HG03378 (cell line): ENCODE results near the gene LSP1.
"Not testable (repeated sequence)": the region's sequence is repeated elsewhere in the genome, so short reads cannot be mapped to it uniquely, and the experiment has no call there.

Experiments used
- ATAC-seq: cut with Tn5 transposase; IDR thresholded peaks from one replicate; pipeline ENCODE4 v1.9.1; 2021; ENCODE audit warnings: mild to moderate bottlenecking, moderate library complexity; ENCODE audit not compliant: unreplicated experiment

Gene LSP1

DNA sequence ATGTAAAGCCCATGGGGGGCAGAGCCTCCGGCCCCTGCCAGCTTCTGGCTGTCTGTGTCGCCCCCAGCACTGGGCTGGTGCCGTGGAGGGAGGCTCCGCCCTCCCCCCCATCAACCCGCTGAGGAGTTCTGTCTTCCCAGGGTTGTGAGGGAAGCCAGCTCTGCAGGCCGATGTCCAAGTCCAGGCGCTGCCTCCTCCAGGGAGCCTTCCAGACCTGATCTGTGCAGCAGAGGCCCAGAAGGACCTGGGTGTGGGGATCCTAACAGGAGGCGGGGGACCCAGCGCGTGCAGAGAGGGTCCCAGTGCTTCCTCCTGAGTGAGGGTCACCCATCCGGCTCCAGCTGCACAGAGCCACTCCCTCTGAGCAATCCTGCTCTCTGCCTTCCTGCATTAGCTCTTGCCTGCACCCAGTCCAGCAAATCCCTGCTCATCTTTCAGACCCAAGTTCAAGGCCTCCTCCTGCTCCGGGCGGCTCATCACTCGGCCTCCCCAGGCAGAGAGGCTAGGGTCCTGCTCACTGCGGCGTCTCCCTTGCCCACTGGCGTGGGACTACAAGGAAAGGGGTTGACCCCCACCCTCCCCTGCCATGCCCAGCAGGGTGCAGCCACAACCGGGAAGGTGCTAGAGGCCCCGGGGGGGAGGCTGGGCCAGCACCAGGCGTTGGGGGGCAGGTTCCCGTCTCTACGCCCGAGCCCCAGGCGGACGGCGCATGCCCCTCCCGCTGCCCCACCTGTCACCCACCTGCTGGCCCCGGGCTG is 22.4 kb downstream of the LSP1 start:
- no peak for ATAC-seq

DNA sequence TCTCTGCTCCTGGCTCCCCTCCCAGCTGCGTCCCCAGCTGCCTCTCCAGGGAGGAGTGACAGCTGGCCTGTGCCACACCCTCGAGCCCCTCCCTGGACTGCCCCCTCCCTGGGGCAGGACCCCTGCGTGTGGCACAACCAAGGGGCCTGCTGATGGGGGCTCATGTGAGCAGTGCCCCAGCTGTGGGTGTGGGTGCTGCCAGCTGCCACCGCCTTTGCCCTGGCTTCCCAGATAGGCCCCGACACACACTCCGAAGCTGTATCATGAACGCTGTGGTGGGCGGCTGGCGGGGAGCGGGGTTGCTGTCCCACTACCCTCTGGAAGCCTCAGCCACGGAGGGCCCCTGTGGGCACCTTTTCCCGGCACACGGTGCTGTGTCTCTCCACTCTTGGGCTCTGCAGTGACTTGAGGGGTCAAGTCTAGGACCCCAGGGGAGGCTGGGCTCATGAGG is 23.0 kb downstream of the LSP1 start:
- ATAC-seq: not testable (repeated sequence)

DNA sequence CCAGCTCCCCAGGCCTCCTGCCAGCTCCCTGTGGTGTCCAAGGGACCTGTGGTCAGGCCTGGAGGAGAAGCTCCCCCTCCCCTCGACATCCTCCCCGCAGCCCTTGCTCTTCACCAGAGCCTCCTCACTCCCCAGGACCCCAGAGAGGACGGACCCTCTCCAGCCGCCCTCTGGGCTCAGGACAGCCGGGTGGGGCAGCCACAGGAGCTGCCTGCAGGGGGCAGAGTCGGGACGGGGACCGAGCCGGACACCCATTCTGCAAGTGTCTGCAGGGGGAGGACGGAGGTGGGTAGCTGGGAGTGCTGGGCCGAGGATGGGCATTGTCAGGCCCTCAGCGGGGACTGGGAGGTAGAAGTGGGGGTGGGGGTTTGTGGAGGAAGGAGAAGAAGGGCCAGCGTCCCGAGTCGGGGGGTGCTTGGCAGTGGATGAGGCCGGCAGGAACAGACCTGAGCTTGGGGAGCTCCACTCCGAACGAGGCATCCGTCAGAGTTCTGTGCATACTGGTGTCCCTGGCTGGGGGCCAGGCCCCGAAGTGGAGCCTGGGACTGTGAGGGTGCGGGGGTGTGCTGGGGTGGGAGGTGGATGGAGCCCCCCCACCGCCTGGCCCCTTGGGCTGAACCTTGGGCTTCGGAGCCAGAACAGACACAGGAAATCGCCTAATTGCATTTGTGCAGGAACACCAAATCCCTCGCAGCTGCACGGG is 23.6 kb downstream of the LSP1 start:
- ATAC-seq: no peak

DNA sequence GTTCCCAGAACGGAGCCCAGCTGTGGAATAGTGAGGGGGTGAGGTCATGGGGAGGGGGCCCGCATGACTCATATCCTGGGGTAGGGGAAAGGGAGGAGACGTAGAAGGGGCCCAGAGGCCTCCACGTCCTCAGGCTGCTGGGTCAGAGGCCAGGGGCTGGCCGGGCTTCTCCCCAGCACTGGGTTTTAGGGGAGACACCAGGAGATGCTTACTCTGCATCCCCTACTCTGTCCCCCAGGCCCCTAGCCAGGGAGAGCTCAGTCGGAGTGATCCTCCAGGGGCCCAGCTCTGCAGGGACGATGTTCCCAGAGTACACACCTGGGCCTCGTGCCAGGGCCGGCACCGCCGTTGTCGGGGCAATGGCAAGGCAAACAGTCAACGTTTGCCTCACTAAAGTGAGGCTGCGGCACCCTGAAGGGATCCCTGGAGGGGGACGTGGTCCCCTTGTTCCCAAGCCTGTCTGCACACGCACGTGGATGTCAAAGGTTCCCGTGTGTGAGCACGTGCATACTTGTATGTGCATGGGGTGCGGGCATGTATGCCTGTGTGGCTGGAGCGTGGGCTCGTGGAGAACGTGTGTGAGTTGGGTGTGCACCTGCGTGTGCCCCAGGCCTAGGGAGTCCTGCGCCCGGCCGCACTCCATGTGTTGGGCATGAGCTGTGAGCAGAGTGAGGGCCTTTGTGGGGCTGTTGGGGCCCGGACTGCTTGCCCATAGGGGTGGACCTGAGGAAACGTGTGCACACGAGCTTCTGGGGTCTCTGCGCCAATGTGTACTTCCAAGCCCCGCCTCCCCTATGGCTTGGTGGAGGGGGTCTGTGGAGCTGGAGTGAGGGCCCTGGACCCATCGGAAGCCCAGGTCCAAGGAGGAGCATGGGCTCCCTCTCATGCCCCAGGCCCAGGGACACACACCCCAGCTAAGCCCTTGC is 24.6 kb downstream of the LSP1 start:
- no peak for ATAC-seq

DNA sequence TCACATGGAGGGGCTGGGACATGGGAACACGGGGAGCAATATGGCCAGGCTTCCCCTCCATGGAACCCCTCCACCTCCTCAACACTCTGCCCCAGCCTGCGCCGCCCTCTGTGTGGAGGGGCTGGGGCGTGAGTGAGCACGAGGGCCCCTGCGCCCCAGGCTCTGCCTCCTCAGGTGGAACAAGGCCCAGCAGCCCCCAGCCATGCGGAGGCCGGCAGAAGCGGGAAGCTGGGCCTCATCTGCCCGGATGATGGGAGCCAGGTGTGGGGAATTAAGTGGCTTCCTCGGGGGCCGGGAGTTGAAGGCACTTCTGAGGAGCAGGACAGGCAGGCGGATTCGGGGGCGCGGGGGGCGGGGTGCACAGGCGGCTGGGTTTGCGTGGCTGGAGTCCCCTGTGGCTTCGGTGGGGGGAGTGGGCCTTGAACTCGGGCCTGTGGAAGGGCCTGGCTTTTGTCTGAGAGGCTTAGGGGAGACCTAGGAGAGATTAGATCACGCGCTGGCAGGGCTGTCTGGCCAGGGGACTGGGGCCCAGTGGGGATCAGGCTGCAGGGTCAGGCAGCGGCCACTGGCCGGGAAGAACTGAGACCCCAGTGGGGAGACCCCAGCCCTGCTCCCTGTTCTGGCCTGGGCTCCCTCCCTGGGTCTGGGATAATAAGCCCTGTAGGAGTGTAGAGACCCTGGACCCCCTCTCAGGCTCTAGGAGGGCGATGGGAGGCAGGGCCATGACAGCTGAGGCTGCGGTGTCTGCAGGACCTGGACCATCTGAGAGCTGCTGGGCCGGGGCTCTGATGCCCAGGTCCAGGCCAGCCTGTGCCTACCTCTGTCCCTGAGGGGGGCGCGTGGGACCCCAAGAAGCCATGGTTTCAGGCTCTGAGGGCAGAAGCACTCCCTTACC is 25.5 kb downstream of the LSP1 start:
- no peak for ATAC-seq

DNA sequence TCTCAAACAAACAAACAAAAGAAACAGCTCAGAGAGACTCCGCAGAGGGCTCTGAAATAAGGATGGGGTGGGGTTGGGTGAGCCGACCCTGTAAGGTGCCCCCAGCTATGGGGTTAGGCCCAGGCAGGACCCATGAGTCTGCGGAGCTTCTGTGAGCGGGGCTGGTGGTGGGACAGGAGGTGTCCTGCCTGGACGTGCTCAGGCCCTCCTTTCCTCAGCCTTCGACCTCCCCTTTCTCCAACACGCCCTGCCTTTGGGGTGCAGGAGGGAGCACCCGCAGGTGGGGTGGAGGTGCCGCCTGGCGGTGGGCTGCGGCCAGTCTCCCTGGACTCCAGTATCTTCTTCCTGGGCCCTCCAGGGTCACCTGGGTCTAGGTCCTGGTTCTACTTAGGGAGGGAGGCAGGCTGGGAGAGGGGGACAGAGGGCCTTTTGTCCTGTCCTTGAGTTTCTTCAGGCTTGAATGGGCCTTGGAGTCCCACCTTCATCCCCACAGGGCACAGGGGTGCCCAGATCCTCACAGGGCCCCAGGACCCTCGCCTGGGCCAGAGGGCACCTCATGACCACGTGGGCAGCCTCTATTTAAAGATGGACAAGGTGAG is 26.6 kb downstream of the LSP1 start:
- ATAC-seq: no peak

DNA sequence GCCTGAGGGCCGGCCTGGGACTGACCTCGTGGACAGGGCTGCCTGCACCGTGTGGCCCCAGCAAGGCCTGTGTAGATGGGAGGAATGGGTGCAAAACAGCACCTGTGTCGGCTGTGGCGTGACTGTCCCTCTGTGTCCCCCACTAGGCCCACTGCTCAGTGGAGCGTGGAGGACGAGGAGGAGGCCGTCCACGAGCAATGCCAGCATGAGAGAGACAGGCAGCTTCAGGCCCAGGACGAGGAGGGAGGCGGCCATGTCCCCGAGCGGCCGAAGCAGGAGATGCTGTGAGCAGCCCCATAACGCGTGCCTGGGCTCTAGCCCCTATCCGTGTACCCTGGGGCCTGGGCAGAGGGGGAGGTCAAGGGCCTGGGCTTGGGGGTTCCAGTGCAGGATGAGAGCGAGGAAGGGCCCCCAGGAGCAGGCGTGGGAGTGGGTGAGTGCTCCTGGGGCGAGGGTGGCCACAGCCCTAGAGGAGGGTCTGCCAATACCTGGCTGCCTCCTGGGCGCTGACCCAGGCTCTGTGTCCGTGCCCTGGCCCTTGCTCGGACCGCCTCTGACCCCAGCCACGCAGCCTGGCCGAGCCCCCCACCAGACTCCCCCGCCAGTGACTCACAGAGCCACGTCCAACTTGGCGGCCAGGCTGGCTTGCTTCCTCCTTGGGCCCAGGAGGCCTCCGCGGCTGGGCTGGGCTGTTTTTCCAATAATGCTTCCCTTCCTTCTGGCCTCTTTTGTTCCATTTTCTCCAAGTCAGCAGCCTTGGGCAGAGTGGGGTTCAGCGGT is 27.2 kb downstream of the LSP1 start:
- no peak for ATAC-seq

DNA sequence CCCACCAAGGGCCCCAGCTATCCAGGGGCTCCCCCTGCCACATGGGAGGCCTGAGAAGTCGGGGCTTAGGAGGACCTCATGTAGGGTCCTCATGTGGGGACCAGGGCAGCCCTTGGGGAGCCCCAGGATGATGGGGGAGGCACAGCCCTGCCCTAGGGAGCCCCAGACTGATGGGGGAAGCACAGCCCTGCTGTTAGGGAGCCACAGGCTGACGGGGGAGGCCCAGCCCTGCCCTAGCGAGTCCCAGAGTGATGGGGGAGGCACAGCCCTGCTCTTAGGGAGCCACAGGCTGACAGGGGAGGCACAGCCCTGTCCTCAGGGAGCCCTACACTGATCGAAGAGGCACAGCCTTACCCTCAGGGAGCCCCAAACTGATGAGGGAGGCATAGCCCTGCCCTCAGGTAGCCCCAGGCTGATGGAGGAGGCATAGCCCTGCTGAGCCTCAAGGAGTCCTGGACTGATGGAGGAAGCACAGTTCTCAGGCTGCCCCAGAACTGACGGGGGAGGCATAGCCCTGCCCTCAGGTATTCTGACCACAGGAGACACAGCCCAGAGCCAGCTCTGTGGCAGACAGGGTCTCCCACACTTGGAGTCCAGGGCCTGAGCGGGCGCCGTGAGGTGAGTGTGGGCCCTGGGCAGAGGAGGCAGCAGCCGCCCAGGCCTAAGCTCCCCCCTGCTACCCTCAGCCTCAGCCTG is 28.0 kb downstream of the LSP1 start:
- ATAC-seq: no peak

DNA sequence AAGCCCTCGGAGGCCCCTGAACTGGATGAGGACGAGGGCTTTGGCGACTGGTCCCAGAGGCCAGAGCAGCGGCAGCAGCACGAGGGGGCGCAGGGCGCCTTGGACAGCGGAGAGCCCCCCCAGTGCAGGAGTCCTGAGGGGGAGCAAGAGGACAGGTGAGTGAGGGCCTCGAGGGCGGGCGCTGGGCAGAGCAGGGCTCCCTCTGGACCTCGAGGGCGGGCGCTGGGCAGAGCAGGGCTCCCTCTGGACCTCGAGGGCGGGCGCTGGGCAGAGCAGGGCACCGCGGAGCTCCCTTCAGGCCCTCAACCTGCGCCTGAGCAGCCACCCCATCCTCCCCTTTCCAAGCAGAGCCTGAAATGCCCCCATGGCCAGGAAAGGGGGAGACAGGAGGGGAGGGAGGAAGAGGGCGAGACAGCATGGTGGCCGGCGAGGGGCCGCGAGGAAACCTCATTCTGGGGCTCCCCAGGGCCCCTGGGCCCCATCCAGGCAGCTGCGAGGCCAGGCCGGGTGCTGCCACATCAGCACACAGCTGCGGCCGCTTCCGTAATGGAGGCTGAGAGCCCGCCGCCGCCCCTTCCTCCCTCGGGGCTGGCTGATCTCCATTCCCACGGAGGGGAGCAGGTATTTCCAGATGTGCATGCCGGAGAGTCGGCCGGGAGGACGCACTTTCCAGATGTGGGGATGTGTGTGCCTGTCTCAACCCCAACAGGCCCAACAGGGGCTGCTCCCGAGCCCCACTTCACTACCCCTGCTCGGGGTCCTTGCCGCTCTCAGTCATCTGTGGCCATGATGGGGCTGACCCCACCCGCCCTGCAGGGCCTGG is 28.8 kb downstream of the LSP1 start:
- ATAC-seq: no peak

DNA sequence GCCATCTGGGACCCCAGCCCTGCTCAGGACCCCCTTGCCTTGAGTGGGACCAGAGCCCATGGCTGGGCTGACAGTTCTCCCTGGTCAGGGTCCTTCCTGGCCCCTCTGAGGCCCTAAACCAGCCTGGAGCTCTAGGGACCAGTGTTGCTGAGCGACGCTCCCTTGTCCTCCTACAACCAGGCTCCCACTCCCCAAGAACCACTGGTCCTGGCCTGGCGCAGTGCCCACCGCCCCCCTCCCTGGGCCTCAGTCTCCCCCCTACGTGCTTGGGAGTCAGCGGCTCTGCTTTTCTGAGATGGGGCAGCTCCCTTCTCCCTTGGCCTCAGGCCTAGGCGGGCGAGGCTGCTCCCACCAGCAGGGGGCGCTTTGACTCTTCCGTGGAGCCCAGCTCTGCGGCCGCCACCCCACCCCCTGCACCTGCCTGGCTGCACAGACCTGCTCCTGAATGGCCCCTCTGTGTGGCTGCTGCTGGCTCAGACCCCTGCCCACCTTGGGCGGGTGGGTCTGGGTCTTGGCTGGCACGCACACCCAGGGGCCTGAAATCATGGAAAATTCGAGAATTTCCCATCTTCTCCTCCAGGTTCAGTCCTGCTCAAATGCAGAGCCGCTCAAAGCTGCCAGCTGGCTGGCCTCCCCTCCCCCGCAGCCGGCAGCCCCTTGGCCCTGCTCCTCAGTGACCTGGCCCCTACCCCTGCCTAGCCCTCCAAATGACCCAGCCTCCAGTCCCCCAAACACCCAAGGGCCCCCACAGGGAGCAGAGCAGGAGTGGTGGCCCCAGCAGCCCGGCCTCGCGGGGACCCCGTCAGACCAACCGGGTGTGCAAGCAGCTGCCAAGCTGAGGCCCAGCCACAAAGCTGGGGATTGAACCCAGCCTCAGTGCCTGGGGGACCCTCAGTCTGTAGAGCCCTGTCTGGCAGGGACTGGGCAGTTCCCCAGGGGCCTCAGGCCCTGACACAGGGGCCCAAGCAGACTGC is 29.7 kb downstream of the LSP1 start:
- ATAC-seq: no peak

DNA sequence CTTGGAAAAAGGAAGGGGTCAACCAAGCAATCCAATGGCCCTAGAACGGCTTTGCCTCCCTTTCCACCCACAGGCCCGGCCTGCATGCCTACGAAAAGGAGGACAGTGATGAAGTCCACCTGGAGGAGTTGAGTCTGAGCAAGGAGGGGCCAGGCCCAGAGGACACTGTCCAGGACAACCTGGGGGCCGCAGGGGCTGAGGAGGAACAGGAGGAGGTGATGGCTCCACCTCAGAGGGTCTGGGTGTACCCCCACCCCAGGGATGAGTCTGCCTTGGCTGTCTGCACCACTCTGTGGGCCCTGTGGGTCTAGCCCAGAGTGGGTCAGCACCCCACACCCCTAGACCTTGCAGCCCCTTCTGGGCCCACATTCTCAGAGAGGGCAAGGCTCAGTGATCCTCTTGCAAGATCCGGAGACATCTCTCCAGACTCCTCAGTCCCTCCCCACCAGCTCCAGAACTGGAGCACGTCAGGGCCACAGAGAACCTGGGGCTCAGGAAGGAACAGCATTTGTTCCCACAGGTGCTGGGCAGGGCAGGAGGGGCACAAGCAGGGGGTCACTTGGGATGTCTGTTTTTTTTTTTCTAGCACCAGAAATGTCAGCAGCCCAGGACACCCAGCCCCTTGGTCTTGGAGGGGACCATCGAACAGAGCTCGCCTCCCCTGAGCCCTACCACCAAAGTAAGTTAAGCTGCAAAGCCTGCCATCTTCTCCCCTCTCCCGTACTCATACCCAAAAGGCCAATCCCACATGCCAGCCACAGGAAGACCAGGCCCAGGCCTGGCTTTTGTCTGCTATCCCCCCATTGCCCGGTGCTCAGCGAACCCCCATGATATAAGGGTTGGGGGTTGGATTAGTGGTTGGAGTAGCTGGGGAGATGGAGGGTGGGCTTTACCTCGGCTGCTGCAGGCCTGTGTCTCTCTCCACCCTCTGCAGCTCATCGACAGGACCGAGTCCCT is 30.7 kb downstream of the LSP1 start:
- ATAC-seq: no peak

DNA sequence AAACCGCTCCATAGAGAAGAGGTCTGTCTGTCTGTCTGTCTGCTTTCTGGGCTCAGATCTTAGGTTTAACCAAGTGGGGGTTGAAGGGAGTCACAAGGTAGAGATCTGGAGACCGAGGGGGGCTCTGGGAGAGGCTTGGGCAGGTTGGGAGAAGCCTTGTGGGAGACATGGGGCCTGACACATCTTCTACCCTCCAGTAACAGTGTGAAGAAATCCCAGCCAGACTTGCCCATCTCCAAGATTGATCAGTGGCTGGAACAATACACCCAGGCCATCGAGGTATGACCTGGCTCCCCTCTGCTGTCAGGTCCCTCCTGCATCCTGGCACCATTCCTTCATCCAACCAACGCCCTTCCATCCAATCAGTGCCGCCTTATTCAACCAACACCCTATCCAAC is 31.4 kb downstream of the LSP1 start:
- ATAC-seq: no peak

DNA sequence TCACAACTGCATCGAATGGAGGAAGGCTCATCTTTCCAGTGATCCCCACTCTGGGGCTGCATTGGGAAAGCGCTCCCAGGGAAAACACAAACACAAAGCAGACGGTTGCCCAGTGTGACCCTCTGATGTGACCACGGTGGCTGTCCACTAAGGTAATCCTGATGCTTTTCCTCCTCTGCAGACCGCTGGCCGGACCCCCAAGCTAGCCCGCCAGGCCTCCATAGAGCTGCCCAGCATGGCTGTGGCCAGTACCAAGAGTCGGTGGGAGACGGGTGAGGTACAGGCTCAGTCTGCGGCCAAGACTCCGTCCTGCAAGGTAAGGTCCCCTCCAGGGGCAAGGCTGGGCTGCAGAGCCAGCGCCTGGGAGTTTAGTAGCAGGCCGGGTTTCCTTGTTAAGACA is 33.7 kb downstream of the LSP1 start:
- not testable (repeated sequence) for ATAC-seq

DNA sequence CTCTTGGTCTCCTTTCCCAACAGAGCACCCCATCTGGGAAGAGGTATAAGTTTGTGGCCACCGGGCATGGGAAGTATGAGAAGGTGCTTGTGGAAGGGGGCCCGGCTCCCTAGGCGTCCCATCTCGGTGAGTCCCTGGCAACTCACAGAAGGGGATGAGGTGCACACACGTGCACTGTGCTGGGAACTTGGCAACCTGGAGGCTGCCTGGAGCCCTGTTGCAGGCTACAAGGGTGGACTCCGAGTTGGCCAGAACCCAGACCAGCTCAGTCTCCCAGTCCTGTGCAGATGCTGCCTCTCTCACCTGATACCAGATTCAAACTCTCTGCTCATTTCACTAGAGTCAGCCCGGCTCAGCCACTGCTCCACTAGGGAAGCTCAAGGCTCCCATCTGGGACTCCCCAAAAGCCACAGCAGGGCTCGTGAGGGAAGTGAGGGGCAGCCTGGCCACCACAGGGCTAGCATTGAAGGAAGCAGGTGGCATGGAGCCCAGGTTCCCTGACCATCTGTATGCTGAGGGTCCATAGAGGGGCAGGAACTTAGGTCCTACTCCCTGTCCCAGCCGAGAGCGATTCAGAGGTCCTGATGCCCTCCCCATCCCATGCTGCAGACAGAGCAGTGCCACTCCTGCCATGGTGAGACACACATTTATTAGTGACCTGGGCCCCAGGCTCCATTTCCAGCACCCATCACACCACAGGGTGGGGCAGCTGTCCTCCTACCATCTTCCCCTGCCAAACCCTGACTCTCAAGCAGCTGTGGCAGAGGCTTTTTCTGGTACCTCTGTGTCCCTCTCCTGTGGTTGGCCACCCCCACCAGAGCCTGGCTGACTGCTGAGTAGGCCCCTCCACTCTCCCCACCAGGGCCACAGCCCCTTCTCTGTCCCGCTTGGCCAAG is 34.8 kb downstream of the LSP1 start:
- no peak for ATAC-seq
